ENCODE measurements around the gene TTC34.

The TTC34 gene

GRCh38 chr1:2807678-2808385 lies 6.3 kb upstream of the TTC34 start:
- no peak for DNase-seq (ENCODE audit: low spot score)
- TF ChIP-seq, protein P1, sequence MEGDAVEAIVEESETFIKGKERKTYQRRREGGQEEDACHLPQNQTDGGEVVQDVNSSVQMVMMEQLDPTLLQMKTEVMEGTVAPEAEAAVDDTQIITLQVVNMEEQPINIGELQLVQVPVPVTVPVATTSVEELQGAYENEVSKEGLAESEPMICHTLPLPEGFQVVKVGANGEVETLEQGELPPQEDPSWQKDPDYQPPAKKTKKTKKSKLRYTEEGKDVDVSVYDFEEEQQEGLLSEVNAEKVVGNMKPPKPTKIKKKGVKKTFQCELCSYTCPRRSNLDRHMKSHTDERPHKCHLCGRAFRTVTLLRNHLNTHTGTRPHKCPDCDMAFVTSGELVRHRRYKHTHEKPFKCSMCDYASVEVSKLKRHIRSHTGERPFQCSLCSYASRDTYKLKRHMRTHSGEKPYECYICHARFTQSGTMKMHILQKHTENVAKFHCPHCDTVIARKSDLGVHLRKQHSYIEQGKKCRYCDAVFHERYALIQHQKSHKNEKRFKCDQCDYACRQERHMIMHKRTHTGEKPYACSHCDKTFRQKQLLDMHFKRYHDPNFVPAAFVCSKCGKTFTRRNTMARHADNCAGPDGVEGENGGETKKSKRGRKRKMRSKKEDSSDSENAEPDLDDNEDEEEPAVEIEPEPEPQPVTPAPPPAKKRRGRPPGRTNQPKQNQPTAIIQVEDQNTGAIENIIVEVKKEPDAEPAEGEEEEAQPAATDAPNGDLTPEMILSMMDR (IDR thresholded peaks at IDR 0.05; ENCODE audit: extremely low read depth, insufficient read depth, missing control alignments): no peak
- in situ Hi-C loops (cut with MboI; ENCODE audit: low pct_unique_long_range_greater_than_20kb, low sequenced_read_pairs, unreplicated experiment): no loop called here

DNA sequence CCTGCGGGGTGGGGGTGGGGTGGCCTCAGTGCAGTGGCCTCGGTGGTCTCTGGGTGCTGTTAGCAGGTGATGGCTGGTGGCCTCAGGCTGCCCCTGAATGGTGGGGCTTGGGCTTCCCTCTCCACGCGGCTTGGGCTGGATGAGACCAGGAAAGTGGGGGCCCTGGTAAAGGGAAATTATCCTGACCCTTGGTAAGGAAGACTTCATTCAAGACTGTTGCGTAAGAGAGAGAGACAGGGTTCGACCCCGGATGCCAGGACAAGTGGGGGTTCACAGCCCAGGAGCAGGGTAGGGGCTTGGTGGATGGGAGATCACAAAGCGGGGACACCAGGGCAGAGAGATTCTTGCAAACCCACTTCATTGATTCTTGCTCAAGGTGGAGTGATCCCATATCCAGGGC lies 5.5 kb upstream of the TTC34 start:
- no peak for DNase-seq (ENCODE audit: low spot score)
- in situ Hi-C loops (cut with MboI; ENCODE audit: low pct_unique_long_range_greater_than_20kb, low sequenced_read_pairs, unreplicated experiment): no loop called here
- TF ChIP-seq, protein P1 (IDR thresholded peaks at IDR 0.05; ENCODE audit: extremely low read depth, insufficient read depth, missing control alignments): no peak

- in situ Hi-C loops (cut with MboI; ENCODE audit: low pct_unique_long_range_greater_than_20kb, low sequenced_read_pairs, unreplicated experiment): no loop called here
- TF ChIP-seq, protein P1 (IDR thresholded peaks at IDR 0.05; ENCODE audit: extremely low read depth, insufficient read depth, missing control alignments): no peak
- no peak for DNase-seq (ENCODE audit: low spot score)
Observed at GRCh38 chr1:2806591-2806990, 5.1 kb upstream of the TTC34 start.

- TF ChIP-seq, protein P1 (IDR thresholded peaks at IDR 0.05; ENCODE audit: extremely low read depth, insufficient read depth, missing control alignments): no peak
- in situ Hi-C loops (cut with MboI; ENCODE audit: low pct_unique_long_range_greater_than_20kb, low sequenced_read_pairs, unreplicated experiment): no loop called here
- DNase-seq (ENCODE audit: low spot score): no peak
Observed at GRCh38 chr1:2805801-2806430, 4.4 kb upstream of the TTC34 start.

- DNase-seq (ENCODE audit: low spot score): no peak
- in situ Hi-C loops (cut with MboI; ENCODE audit: low pct_unique_long_range_greater_than_20kb, low sequenced_read_pairs, unreplicated experiment): no loop called here
- TF ChIP-seq, protein P1 (IDR thresholded peaks at IDR 0.05; ENCODE audit: extremely low read depth, insufficient read depth, missing control alignments): no peak
Observed at GRCh38 chr1:2804628-2805351, 3.3 kb upstream of the TTC34 start.

DNA sequence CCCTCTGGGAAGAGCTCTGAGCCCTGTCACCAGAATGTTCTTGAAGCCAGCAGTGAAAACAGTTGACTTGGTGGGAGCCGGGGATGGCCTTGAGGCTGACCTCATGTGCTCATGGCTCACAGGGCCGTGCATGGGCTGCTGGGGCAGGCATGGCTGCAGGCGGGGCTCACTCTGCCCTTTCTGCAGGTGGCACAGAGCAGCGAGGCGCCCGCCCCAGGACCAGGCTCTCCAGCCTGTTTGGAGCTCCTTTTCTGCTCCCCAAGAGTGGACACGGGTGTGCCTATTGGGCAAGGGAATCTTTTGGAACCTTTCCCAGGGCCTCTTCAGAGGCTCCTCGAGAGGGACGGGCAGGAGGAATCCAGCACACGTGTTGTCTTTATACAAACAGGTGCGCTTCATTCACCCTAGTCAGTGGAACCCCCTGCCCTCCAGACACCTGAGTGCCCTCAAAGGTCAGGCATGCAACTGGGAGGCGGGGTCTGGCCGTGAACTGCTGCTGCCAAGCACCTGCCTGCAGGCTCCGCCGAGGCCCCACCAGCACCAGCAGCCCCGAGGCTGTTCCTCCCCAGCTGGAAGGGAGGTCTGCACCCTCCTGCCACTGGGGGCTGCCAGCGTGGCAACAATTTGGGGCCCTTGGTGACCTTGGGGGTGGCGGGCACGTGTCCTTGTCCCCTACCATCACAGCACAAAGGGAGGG lies 2.6 kb upstream of the TTC34 start:
- TF ChIP-seq, protein P1 (IDR thresholded peaks at IDR 0.05; ENCODE audit: extremely low read depth, insufficient read depth, missing control alignments): no peak
- in situ Hi-C loops (cut with MboI; ENCODE audit: low pct_unique_long_range_greater_than_20kb, low sequenced_read_pairs, unreplicated experiment): no loop called here
- no peak for DNase-seq (ENCODE audit: low spot score)

Data from GM13977 (cell line).